ENCODE data around the gene MISP3.

- no peak for TF ChIP-seq ZC3H8 (IDR thresholded peaks at IDR 0.05)
- TF ChIP-seq STAG1 (CRISPR knock-in tag; IDR thresholded peaks at IDR 0.05; ENCODE audit: borderline replicate concordance) = no peak
- TF ChIP-seq GATAD2B (IDR thresholded peaks at IDR 0.05; ENCODE audit: borderline replicate concordance) = no peak
- no peak for TF ChIP-seq POLR2A (conservative IDR thresholded peaks at IDR 0.05)
Observed at GRCh38 chr19:14058182-14059092, 14.1 kb upstream of the MISP3 start.
